ENCODE data around the gene KIAA0040.

KIAA0040 gene

GRCh38 chr1:175200678-175201521, 8.3 kb upstream of the KIAA0040 start:
- no peak for DNase-seq

- DNase-seq: no peak
Measured at GRCh38 chr1:175198332-175198731, 5.8 kb upstream of the KIAA0040 start.

DNA sequence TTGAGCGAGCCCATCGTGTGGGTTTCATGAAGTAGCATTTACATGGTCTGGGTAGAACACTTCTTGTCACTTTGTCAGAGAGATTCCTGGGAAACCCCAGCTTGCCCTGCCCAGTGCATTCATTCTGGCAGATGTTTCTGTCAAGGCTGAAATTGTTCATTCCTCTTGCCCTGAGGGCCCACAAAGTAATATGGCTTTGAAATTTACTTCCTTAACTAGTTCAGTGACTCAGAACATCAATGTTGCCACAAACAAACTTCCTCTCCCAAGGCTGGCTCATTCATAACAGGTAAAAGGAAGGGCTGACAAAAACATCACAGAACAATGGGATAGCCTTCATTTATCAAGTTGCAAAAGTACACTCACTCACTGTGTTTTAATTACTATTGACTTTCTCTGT, 5.0 kb upstream of the KIAA0040 start:
- no peak for DNase-seq

- no peak for DNase-seq
Measured at GRCh38 chr1:175195798-175196197, 3.2 kb upstream of the KIAA0040 start.

DNA sequence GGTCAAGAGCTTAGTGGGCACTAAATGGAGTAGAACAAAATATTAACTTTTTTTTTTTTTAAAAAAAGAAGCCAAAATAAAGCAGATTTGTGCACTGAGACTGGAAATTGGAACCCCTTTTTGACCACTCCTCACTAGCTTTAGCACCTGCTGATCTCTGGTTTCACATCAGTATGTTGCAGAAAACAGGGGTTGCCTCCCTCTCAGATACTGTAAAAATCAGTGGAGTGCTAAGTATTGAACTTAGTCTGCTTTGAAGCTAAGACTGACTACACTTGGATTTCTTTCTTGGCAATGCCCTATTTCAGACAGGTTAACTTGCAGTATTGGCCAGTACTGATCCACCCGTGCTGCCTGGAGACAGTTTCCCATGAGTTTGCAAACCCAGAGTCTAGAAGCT, 2.7 kb upstream of the KIAA0040 start:
- DNase-seq: no peak

DNA sequence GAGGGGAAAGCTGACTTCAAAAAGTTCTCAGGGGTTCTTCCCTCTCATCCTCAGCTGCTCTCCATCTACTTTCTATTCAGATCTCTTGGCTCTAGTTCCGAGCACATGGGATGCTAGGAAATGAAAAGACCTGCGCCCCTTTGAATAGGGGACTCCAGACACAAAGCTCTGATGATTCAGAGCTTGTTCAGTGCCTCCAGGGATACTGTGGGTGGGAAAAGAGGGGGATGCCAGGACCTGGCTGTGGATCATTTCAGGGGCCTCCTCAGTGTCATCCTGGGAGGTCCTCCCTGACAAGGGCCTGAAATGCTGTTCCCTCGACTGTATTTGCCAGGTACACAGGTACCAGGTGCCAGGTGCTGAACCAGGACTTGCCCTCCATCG, 943 bp upstream of the KIAA0040 start:
- no peak for DNase-seq

DNA sequence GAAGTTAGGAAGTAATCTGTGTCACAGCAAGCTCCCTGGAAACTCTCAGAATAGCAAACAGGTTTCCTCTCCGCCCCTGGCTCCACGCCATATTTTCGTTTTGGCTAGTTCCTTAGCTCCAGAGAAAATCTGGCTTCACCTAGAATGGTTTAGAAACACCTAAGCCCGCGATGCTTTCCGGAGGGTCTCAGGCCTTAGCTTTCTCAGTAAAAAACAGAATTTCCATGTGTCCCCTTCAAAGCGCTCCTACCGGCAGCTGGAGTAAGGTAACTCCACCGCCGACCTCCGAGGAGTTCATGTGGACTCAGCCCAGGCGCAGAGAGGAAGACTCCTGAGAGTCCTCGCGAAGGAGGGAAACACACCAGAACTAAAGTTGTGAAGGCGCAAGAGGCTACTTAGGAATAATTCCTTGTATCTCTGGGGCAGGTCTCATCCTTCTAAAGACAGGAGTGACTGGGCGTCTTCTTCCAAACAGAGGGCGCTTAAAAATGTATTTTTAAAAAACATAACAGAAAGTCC, 406 bp downstream of the KIAA0040 start:
- DNase-seq: peak; percentile 42

DNA sequence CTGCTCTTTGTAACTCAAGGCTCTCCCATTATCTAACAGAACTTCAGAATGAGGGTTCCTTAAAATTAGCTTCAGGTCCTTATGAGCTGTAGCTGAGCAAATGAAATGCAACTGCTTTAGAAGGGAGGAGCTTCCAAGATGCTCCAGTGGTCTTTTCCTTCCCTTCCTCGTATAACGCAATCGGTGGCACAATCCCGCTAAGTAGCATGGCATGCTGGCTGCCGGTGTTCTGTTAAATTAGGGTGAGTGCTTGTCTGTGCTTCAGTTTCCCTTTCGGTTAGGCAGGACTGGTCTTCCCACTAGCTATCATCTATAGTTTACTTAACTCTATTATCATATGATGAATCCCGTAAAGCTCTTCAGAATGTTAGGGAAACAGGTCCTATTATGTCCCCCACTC, 917 bp downstream of the KIAA0040 start:
- DNase-seq: peak; percentile 42

- no peak for DNase-seq
Measured at GRCh38 chr1:175188936-175189335, 3.6 kb downstream of the KIAA0040 start.

DNA sequence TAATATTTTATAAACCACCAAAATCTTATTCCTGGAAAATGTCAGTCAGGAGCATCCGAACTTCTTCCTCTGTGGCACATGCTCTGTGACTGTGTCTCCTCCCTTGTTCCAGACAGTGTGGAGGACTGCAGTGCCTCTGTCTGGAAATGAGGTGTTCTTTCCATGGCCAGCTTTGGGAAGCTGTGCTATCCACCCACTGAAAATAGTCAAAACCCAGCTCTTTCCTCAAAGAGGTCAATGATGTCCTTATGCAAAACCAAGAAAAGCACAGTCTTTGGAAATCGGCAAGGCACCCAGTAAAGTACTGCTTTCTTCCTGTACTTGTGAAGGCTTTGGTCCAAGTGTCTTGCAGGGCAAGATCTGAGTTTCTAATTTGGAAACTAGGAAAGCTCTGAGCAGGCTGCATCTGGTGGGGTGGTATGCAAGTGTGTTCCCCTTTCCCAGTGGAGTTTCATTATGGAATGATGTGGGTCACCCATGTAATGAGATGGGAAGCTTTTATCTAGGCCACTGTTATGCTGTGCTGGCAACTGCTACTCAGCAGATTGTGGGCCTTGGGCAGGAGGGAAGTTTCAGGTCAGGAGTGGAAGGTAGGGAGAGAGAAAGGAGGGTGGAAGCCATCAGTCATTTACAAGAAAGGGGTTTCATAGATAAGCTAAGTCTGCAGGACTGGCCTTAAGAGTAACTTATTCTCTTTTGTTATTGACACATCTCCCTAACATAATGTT, 6.0 kb downstream of the KIAA0040 start:
- no peak for DNase-seq

GRCh38 chr1:175185903-175186302, 6.7 kb downstream of the KIAA0040 start:
- no peak for DNase-seq

GRCh38 chr1:175183586-175183985, 9.0 kb downstream of the KIAA0040 start:
- no peak for DNase-seq

GRCh38 chr1:175182201-175182746, 10.3 kb downstream of the KIAA0040 start:
- no peak for DNase-seq

DNA sequence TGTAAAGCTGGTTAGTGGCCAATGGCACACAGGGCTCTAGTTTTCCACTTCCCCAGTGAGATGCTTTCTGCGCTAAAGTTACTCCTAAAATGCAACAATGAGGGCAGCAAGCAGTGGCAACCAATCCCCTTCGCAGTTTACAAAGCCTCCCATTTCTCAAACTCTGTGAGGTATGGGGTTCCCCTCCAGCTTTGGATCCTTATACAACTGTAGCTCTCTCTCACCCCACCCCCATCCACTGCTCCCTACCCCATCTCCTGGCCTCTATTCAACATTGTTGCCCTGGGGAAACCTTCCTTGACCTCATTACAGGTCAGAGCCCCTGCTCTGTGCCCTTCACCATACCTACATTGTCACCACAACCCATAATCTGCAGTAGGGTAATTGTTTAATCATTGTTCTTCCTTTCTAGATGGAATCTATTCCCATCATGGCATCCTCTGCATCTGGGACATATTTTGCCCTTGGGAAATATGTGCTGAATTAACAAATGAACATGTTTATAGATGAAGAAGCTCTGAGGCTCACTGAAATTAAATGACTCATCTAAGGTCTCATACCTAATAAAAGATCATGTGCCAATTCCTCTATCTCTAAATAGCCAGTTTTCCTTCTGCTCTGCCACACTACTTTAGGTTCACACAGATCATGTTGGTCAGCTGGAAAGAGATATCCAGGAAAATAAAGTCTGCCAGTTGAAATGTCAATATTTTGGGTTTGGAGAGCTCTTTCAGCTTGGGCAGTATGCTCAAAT, 12.6 kb downstream of the KIAA0040 start:
- no peak for DNase-seq

GRCh38 chr1:175178456-175178855, 14.1 kb downstream of the KIAA0040 start:
- DNase-seq: no peak

DNA sequence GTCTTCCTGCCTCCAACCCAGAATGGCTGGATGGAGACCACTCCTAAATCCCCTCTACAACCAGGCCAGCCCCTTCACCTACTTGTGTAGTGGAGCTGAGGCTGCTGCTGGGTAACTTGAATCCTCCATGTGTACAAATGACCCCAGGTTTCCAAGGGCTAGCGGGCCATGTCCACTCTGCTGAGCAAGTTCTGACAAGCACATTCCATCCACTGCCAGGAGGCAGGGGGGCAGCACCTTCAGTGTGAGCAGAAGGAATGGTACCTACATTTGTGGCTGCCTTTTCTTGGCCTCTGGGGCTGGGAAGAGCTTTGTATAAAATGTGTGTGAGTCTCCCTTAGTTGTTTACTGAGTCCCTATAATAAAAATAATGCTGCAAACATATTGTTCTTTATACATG, 14.5 kb downstream of the KIAA0040 start:
- DNase-seq: no peak

- DNase-seq: no peak
Measured at GRCh38 chr1:175176246-175176645, 16.3 kb downstream of the KIAA0040 start.

GRCh38 chr1:175174309-175175102, 18.1 kb downstream of the KIAA0040 start:
- DNase-seq: no peak

- no peak for DNase-seq
Measured at GRCh38 chr1:175173531-175173930, 19.0 kb downstream of the KIAA0040 start.

- DNase-seq: peak; percentile 94
Measured at GRCh38 chr1:175172503-175172902, 20.1 kb downstream of the KIAA0040 start.

- DNase-seq: no peak
Measured at GRCh38 chr1:175171036-175171913, 21.3 kb downstream of the KIAA0040 start.

Measured in NCI-H1092 treated with DMSO at 0.1 percent for 48 hours (cell line).